ENCODE results near the gene RPL4. TPM values are rescaled to one million over a fixed set of nuclear protein-coding genes. Genes with fewer than 3 reads are reported as not detected.

The RPL4 gene
- total and polyA plus RNA-seq, 3 experiments from 2014 or later, result 1,182 to 4,492 (median 4,419) TPM

DNA sequence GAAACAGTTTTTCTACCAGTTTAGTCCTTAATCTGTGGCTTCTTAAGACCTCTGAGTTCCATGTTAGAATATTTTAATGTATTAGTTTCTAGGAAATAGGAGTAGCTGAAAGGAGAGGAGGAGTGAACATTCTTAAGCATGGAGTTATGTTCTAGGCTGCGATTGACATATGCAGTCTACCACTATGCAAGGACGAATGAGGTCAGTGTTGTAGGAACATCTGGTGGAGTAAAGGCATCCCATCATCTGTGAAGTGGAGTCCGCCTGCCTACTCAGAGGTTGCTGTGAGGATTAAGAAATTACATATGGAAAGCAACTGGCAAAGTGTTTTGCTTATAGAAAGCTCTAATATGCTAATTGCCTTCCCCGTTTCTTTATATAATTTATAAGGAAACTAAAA lies 52.2 kb downstream of the RPL4 start:
- no peak overlapping the region for H3K4me3 Mint-ChIP-seq
- H3K36me3 ChIP-seq (ENCODE audit: insufficient read depth, low read length), result no peaks in the 10 kb centered on the region
- DNase-seq, result no peak
- no peak overlapping the region for H3K27ac ChIP-seq (ENCODE audit: low read depth, low read length)
- peaks cover 0 to 3% (median 0%) of the 10 kb centered on the region in 3 donors for H3K4me1 Mint-ChIP-seq
- H3K27ac Mint-ChIP-seq, result no peak overlapping the region
- ChIA-PET POLR2A (no interaction called here), CTCF (interaction anchor here (1.0 kb wide), 1 partner anchor 18 kb away, joined by 4 read pairs; no protein-coding TSS in a partner anchor)
- no peak overlapping the region for H3K4me3 ChIP-seq (ENCODE audit: low read length)
- no peaks in the 10 kb centered on the region for H3K9me3 Mint-ChIP-seq
- no peaks in the 10 kb centered on the region for H3K27me3 Mint-ChIP-seq
- H3K36me3 Mint-ChIP-seq, result peaks cover 3 to 49% (median 9%) of the 10 kb centered on the region in 3 donors
- H3K4me1 ChIP-seq (ENCODE audit: insufficient read depth, low read length), result no peaks in the 10 kb centered on the region
- H3K9me3 ChIP-seq (ENCODE audit: low read length), result no peaks in the 10 kb centered on the region
- no peaks in the 10 kb centered on the region for H3K27me3 ChIP-seq (ENCODE audit: insufficient read depth, low read length, poor library complexity, severe bottlenecking)

Other genes with a start within 250 kb of the RPL4 start
- 10 to 100 TPM; 24.7 to 26.5 TPM for gene DIS3L, start 211.3 kb downstream of the RPL4 start, total RNA-seq
- gene DIS3L, start 211.3 kb downstream of the RPL4 start, polyA plus RNA-seq, result 42.7 TPM
- gene TIPIN, start 148.2 kb downstream of the RPL4 start, total RNA-seq, result 10 to 100 TPM; 58.9 to 63.7 TPM
- gene TIPIN, start 148.2 kb downstream of the RPL4 start, polyA plus RNA-seq, result 9.1 TPM
- 10 to 100 TPM; 69.2 to 72.2 TPM for gene MAP2K1, start 117.9 kb downstream of the RPL4 start, total RNA-seq
- gene MAP2K1, start 117.9 kb downstream of the RPL4 start, polyA plus RNA-seq, result 45.3 TPM
- gene SNAPC5, start 7.1 kb downstream of the RPL4 start, total RNA-seq, result 10 to 100 TPM; 46.9 to 55.5 TPM
- 63.6 TPM for gene SNAPC5, start 7.1 kb downstream of the RPL4 start, polyA plus RNA-seq
- 10 to 100 TPM; 35.8 to 43.8 TPM for gene ZWILCH, start 471 bp upstream of the RPL4 start, total RNA-seq
- 10.8 TPM for gene ZWILCH, start 471 bp upstream of the RPL4 start, polyA plus RNA-seq
- gene LCTL, start 61.1 kb upstream of the RPL4 start, total RNA-seq, result not detected
- not detected for gene LCTL, start 61.1 kb upstream of the RPL4 start, polyA plus RNA-seq
- under 1 TPM; 0.04 to 0.26 TPM for gene SMAD6, start 197.4 kb upstream of the RPL4 start, total RNA-seq
- gene SMAD6, start 197.4 kb upstream of the RPL4 start, polyA plus RNA-seq, result not detected

All from CD8-positive, alpha-beta memory T cell (primary cell).